GM21576 (cell line): Measurements from ENCODE around the gene FLCN.
"Not testable (repeated sequence)": the region's sequence is repeated elsewhere in the genome, so short reads cannot be mapped to it uniquely, and the experiment has no call there.

ENCODE experiments used
- ATAC-seq: cut with Tn5 transposase; IDR thresholded peaks from one replicate; pipeline ENCODE4 v1.9.1; 2021; ENCODE audit warnings: mild to moderate bottlenecking, moderate library complexity; ENCODE audit not compliant: unreplicated experiment

The FLCN gene

GRCh38 chr17:17237026-17237799 lies at the start of gene FLCN:
Gene FLCN (minus strand): TSS chr17:17237168. CDS start chr17:17228137, 9,031 bp downstream.
- ATAC-seq: peak; percentile 75

GRCh38 chr17:17285951-17286350 lies 49.0 kb upstream of the FLCN start:
- ATAC-seq: no peak

GRCh38 chr17:17280613-17281549 lies 43.9 kb upstream of the FLCN start, which contains the start of gene COPS3:
Gene COPS3 (minus strand): TSS chr17:17281246. CDS start chr17:17281186, 60 bp downstream.
- peak; percentile 84 for ATAC-seq

GRCh38 chr17:17279316-17279715 lies 42.3 kb upstream of the FLCN start:
- ATAC-seq: no peak

GRCh38 chr17:17277431-17277830 lies 40.5 kb upstream of the FLCN start:
- ATAC-seq: not testable (repeated sequence)

- ATAC-seq: no peak
Observed at GRCh38 chr17:17275971-17276370, 39.0 kb upstream of the FLCN start.

GRCh38 chr17:17269926-17270773 lies 33.2 kb upstream of the FLCN start:
- no peak for ATAC-seq

- no peak for ATAC-seq
Observed at GRCh38 chr17:17264430-17264829, 27.5 kb upstream of the FLCN start.

- no peak for ATAC-seq
Observed at GRCh38 chr17:17258998-17259397, 22.0 kb upstream of the FLCN start.

GRCh38 chr17:17258011-17258410 lies 21.0 kb upstream of the FLCN start:
- no peak for ATAC-seq

GRCh38 chr17:17256316-17256715 lies 19.3 kb upstream of the FLCN start:
- no peak for ATAC-seq

GRCh38 chr17:17255689-17256088 lies 18.7 kb upstream of the FLCN start:
- not testable (repeated sequence) for ATAC-seq

- no peak for ATAC-seq
Observed at GRCh38 chr17:17254036-17254435, 17.1 kb upstream of the FLCN start.

- no peak for ATAC-seq
Observed at GRCh38 chr17:17253406-17253805, 16.4 kb upstream of the FLCN start.

- no peak for ATAC-seq
Observed at GRCh38 chr17:17252149-17252661, 15.2 kb upstream of the FLCN start.

GRCh38 chr17:17246879-17247278 lies 9.9 kb upstream of the FLCN start:
- no peak for ATAC-seq

GRCh38 chr17:17243163-17243562 lies 6.2 kb upstream of the FLCN start:
- ATAC-seq: no peak

- no peak for ATAC-seq
Observed at GRCh38 chr17:17242246-17242645, 5.3 kb upstream of the FLCN start.

- no peak for ATAC-seq
Observed at GRCh38 chr17:17241656-17242055, 4.7 kb upstream of the FLCN start.

- ATAC-seq: no peak
Observed at GRCh38 chr17:17239832-17240231, 2.9 kb upstream of the FLCN start.
